K562 (cell line): ENCODE results near the gene CACNA1C. TPM values are rescaled to one million over a fixed set of nuclear protein-coding genes. Genes with fewer than 3 reads are reported as not detected.

Experiments
- ATAC-seq: fragments of 200-7000 bp; cut with Tn5 transposase; 3 replicates; pipeline ENCODE4 v1.9.1; 2020; ENCODE audit warnings: moderate library complexity
- BruUV-seq: library from RNA; stranded (reverse); fragments of 400-500 nt; replicated peaks from 2 replicates; lab custom pipeline; 2021; lab: Mats Ljungman, UMichigan
- CTCF ChIA-PET: fragments of 300-600 bp; formaldehyde crosslinking; extraction: SDS; loops from one replicate; lab custom pipeline; 2021; ENCODE audit warnings: low intra/inter-chr PET ratio; lab: Yijun Ruan, JAX
- POLR2A ChIA-PET: fragments of 300-600, 350-650 bp; sonication (Branson Sonifier 250); formaldehyde crosslinking; extraction: SDS; loops from one replicate; lab custom pipeline; 2021; ENCODE audit warnings: antibody characterized with exemption, inconsistent platforms; lab: Yijun Ruan, JAX
- DNase-seq, 4 experiments: peaks; one replicate each; pipeline versions ENCODE4 v3.0.0 to v3.0.0-alpha.2; 2011 to 2018; ENCODE audit warnings: low spot score in 3 of 4, mixed read lengths in 3 of 4; ENCODE audit errors: extremely low read depth in 1 of 4
- FAIRE-seq: peaks from 2 replicates; lab custom pipeline; 2011; peaks lifted over from hg19 to GRCh38; lab: Jason Lieb, UNC
- H2AFZ ChIP-seq: 2 replicates; pipeline ENCODE4 v1.6.0; 2011; ENCODE audit warnings: low read depth, low read length, control low read depth, inconsistent platforms
- H3K27ac ChIP-seq: fragments of 200-600 bp; 3 replicates; pipeline ENCODE4 v1.8.0; 2011; ENCODE audit warnings: low read depth, mild to moderate bottlenecking, control low read depth, inconsistent platforms, low read length, moderate library complexity, mixed read lengths; ENCODE audit errors: extremely low read depth
- H3K27me3 ChIP-seq, 2 experiments: fragments of 300-600 bp in 1 of 2; 2 replicates in 1 of 2; 3 replicates in 1 of 2; pipeline versions ENCODE4 v1.6.0 to v1.8.0; 2011; ENCODE audit warnings: inconsistent platforms in 2 of 2, low read length in 2 of 2, mild to moderate bottlenecking in 1 of 2, mixed read lengths in 1 of 2, moderate library complexity in 1 of 2; ENCODE audit not compliant: control insufficient read depth in 2 of 2, insufficient read depth in 2 of 2
- H3K36me3 ChIP-seq: fragments of 300-600 bp; 3 replicates; pipeline ENCODE4 v1.8.0; 2011; ENCODE audit warnings: mild to moderate bottlenecking, low read length, inconsistent platforms; ENCODE audit not compliant: control insufficient read depth, insufficient read depth
- H3K4me1 ChIP-seq, 2 experiments: fragments of 200-600 bp in 1 of 2; replicated peaks in 1 of 2; 2 replicates in 1 of 2; 3 replicates in 1 of 2; pipeline versions ENCODE4 v1.5.1 to v1.8.0; 2011; ENCODE audit warnings: inconsistent platforms in 2 of 2, low read length in 2 of 2, mild to moderate bottlenecking in 1 of 2, mixed read lengths in 1 of 2, moderate library complexity in 1 of 2; ENCODE audit not compliant: control insufficient read depth in 2 of 2, insufficient read depth in 2 of 2
- H3K4me2 ChIP-seq: 2 replicates; pipeline ENCODE4 v1.6.1; 2011; ENCODE audit warnings: low read length, control low read depth, inconsistent platforms, mixed read lengths; ENCODE audit not compliant: insufficient read depth
- H3K4me3 ChIP-seq: fragments of 200-600 bp; sonication (generic), shearing (Covaris generic); 2 replicates; pipeline ENCODE4 v1.5.1; 2016; ENCODE audit warnings: control low read depth, inconsistent platforms
- H3K79me2 ChIP-seq: fragments of 200-600 bp; 3 replicates; pipeline ENCODE4 v1.8.0; 2011; ENCODE audit warnings: low read length, inconsistent platforms; ENCODE audit not compliant: control insufficient read depth, insufficient read depth
- H3K9ac ChIP-seq, 2 experiments: 2 replicates each; pipeline versions ENCODE4 v1.6.0 to v1.6.1; 2011; ENCODE audit warnings: low read depth in 2 of 2, low read length in 2 of 2, control low read depth in 1 of 2, inconsistent platforms in 1 of 2, mild to moderate bottlenecking in 1 of 2, mixed read lengths in 1 of 2; ENCODE audit not compliant: insufficient read depth in 1 of 2
- H3K9me1 ChIP-seq: one replicate; pipeline ENCODE4 v1.6.0; 2011; ENCODE audit warnings: inconsistent platforms, mild to moderate bottlenecking, low read length, moderate library complexity; ENCODE audit not compliant: control insufficient read depth, insufficient read depth
- H3K9me3 ChIP-seq: replicated peaks from 2 replicates; pipeline ENCODE4 v1.5.1; 2011; ENCODE audit warnings: low read depth, low read length, inconsistent platforms; ENCODE audit not compliant: control insufficient read depth, insufficient read depth
- H4K20me1 ChIP-seq: replicated peaks from 2 replicates; pipeline ENCODE4 v1.6.1; 2011; ENCODE audit warnings: low read length, inconsistent platforms, mixed read lengths; ENCODE audit not compliant: control insufficient read depth, insufficient read depth
- C11orf30 ChIP-seq: fragments of 450-650 bp; IDR thresholded peaks from 2 replicates; pipeline ENCODE4 v1.6.1; 2016; ENCODE audit warnings: low read depth, mild to moderate bottlenecking
- HSF4 ChIP-seq: fragments of 250-450 bp; sonication (Bioruptor Pico); IDR thresholded peaks from 2 replicates; pipeline ENCODE4 v2.1.2; 2022; ENCODE audit warnings: mild to moderate bottlenecking, moderate library complexity, borderline replicate concordance
- MBD1 ChIP-seq: fragments of 250-450 bp; sonication (Bioruptor Pico); IDR thresholded peaks from 2 replicates; pipeline ENCODE4 v1.8.0; 2022; ENCODE audit warnings: inconsistent platforms
- MED1 ChIP-seq: sonication (generic); formaldehyde crosslinking; IDR thresholded peaks from 2 replicates; pipeline ENCODE4 v1.8.1; 2023; ENCODE audit warnings: missing genetic modification reagents, borderline replicate concordance
- MTF1 ChIP-seq: fragments of 250-450 bp; sonication (Bioruptor Pico); IDR thresholded peaks from 2 replicates; pipeline ENCODE4 v1.9.0; 2021; ENCODE audit warnings: moderate library complexity, mild to moderate bottlenecking, inconsistent platforms, borderline replicate concordance
- NFIX ChIP-seq: fragments of 250-450 bp; sonication (Bioruptor Pico); IDR thresholded peaks from 2 replicates; pipeline ENCODE4 v1.4.0; 2020; ENCODE audit warnings: low read depth, mild to moderate bottlenecking, moderate library complexity
- SAFB2 ChIP-seq: fragments of 200-400 bp; formaldehyde crosslinking; IDR thresholded peaks from 2 replicates; pipeline ENCODE4 v1.6.1; 2018; ENCODE audit warnings: borderline replicate concordance, low read length, low read depth, moderate library complexity; ENCODE audit not compliant: severe bottlenecking
- SP1 ChIP-seq: sonication (generic); formaldehyde crosslinking; IDR thresholded peaks from 2 replicates; pipeline ENCODE4 v1.8.1; 2022; ENCODE audit warnings: mild to moderate bottlenecking, missing genetic modification reagents
- TAF7 ChIP-seq: fragments of 450-650 bp; IDR thresholded peaks from 2 replicates; pipeline ENCODE4 v1.6.1; 2016; ENCODE audit warnings: missing genetic modification characterization, missing compliant biosample characterization
- U2AF2 ChIP-seq: fragments of 200-400 bp; formaldehyde crosslinking; optimal IDR thresholded peaks from 2 replicates; pipeline ENCODE3; 2017; ENCODE audit warnings: low read depth, mild to moderate bottlenecking, low read length
- ZNF212 ChIP-seq: fragments of 450-650 bp; formaldehyde crosslinking; IDR thresholded peaks from 2 replicates; pipeline ENCODE4 v1.4.0; 2020; ENCODE audit warnings: mild to moderate bottlenecking
- ZNF311 ChIP-seq: fragments of 250-450 bp; sonication (Bioruptor Pico); IDR thresholded peaks from 2 replicates; pipeline ENCODE4 v1.4.0; 2020; ENCODE audit warnings: mild to moderate bottlenecking, moderate library complexity
- ZNF324 ChIP-seq: fragments of 250-450 bp; sonication (Bioruptor Pico); IDR thresholded peaks from 2 replicates; pipeline ENCODE4 v1.4.0; 2020; ENCODE audit warnings: mild to moderate bottlenecking
- ZNF398 ChIP-seq: fragments of 250-450 bp; sonication (Bioruptor Pico); IDR thresholded peaks from 2 replicates; pipeline ENCODE4 v1.8.0; 2021; ENCODE audit warnings: moderate library complexity, mild to moderate bottlenecking, inconsistent platforms
- ZNF436 ChIP-seq: fragments of 250-450, 450-650 bp; sonication (Bioruptor Pico); formaldehyde crosslinking; IDR thresholded peaks from 2 replicates; pipeline ENCODE4 v1.7.0; 2020; ENCODE audit warnings: mild to moderate bottlenecking
- ZSCAN29 ChIP-seq: fragments of 450-650 bp; IDR thresholded peaks from 2 replicates; pipeline ENCODE4 v1.6.1; 2017
- WGBS: fragments of 100-300 bp; shearing (Covaris generic); methylation state at CpG from one replicate; pipeline ENCODE4 v1.1.6; 2016; ENCODE audit warnings: low coverage, mixed read lengths; ENCODE audit not compliant: insufficient coverage; ENCODE audit errors: missing lambda C conversion rate; 5-methylcytosine and 5-hydroxymethylcytosine counted together
- in situ Hi-C: fragments of 300-500 bp; cut with MboI; formaldehyde crosslinking; loops from 4 replicates; pipeline ENCODE4 v1.15.0; 2018; ENCODE audit warnings: inconsistent platforms, mixed read lengths
- intact Hi-C: fragments of 100-400 bp; cut with micrococcal nuclease; formaldehyde crosslinking; loops from 2 replicates; pipeline ENCODE4 v1.14.2; 2022
- polyA plus RNA-seq, 8 experiments: library from polyadenylated mRNA; depleted of rRNA in 4 of 8; stranded (reverse) in 5 of 8; unstranded in 3 of 8; fragments of >200 nt; fragmentation: Nextera tagmentation in 2 of 8; fragmentation: Illumina TruSeq in 1 of 8; extraction: Ambion mirVana in 2 of 8; extraction: Trizol in 1 of 8; gene quantifications; 2 replicates each; pipeline versions ENCODE4 v1.2.1 to v1.2.3, GENCODE V29; 2011 to 2014; ENCODE audit warnings: inconsistent platforms in 1 of 8, missing spikeins in 1 of 8
- total RNA-seq, 7 experiments: library from RNA; depleted of rRNA in 6 of 7; stranded (reverse); fragments of >200 nt in 6 of 7; fragmentation: Illumina TruSeq in 2 of 7; extraction: Trizol in 2 of 7; gene quantifications; 2 replicates each; pipeline versions ENCODE4 v1.2.1 to v1.2.3, GENCODE V29; 2011 to 2021; ENCODE audit warnings: low replicate concordance in 1 of 7

CACNA1C gene
- total and polyA plus RNA-seq, 9 of the 15 experiments (the other 6 are each of a cell fraction or from before 2014, with no cell fraction given) = not detected

GRCh38 chr12:2239381-2239871 is 186.6 kb downstream of the CACNA1C start (continued):
- TF ChIP-seq ZNF398 (CRISPR knock-in tag) (no peak), ZNF436 (CRISPR knock-in tag) (no peak), NFIX (CRISPR knock-in tag) (no peak), MTF1 (CRISPR knock-in tag) (no peak), MBD1 (no peak), ZNF311 (CRISPR knock-in tag) (no peak)
- TF ChIP-seq, all 486 proteins: peak for 0

GRCh38 chr12:2240390-2240789 is 187.6 kb downstream of the CACNA1C start:
- ChIA-PET CTCF (no interaction called here), POLR2A (no interaction called here)
- H2AFZ ChIP-seq = no peak overlapping the region
- H3K9me1 ChIP-seq = no peaks in the 10 kb centered on the region
- no peak overlapping the region for H3K4me2 ChIP-seq
- H4K20me1 ChIP-seq = no peaks in the 10 kb centered on the region
- WGBS = 0% methylated on average over 4 of the region's 6 CpGs
- no peaks in the 10 kb centered on the region for H3K4me1 ChIP-seq
- no peak for FAIRE-seq
- no peak overlapping the region for H3K9ac ChIP-seq
- intact Hi-C loops = no loop called here
- no TSS peak for BruUV-seq
- no peaks in the 10 kb centered on the region for H3K9me3 ChIP-seq
- in situ Hi-C loops = no loop called here
- DNase-seq = no peak
- H3K27me3 ChIP-seq = peaks cover 0 to 15% of the 10 kb centered on the region in 2 experiments; a peak in 2 of 5 replicates
- no peak overlapping the region for H3K4me3 ChIP-seq
- H3K79me2 ChIP-seq = no peaks in the 10 kb centered on the region
- H3K36me3 ChIP-seq = no peaks in the 10 kb centered on the region
- H3K27ac ChIP-seq = no peak overlapping the region
- ATAC-seq = no peak
- TF ChIP-seq SAFB2 = no peak
- TF ChIP-seq ZNF212 (CRISPR knock-in tag) = no peak
- no peak for TF ChIP-seq MED1 (CRISPR knock-in tag)
- no peak for TF ChIP-seq ZSCAN29
- TF ChIP-seq C11orf30 = no peak
- TF ChIP-seq TAF7 (tag) = no peak
- TF ChIP-seq SP1 (CRISPR knock-in tag) = no peak
- no peak for TF ChIP-seq HSF4 (CRISPR knock-in tag)
- no peak for TF ChIP-seq ZNF324 (CRISPR knock-in tag)
- no peak for TF ChIP-seq U2AF2
